ENCODE results near the gene TLR10. TPM values are rescaled to one million over a fixed set of nuclear protein-coding genes. Genes with fewer than 3 reads are reported as not detected.

The TLR10 gene
- total RNA-seq, 4 donors from 2014 or later = under 0.01 to 0.22 TPM; not detected in 2

DNA sequence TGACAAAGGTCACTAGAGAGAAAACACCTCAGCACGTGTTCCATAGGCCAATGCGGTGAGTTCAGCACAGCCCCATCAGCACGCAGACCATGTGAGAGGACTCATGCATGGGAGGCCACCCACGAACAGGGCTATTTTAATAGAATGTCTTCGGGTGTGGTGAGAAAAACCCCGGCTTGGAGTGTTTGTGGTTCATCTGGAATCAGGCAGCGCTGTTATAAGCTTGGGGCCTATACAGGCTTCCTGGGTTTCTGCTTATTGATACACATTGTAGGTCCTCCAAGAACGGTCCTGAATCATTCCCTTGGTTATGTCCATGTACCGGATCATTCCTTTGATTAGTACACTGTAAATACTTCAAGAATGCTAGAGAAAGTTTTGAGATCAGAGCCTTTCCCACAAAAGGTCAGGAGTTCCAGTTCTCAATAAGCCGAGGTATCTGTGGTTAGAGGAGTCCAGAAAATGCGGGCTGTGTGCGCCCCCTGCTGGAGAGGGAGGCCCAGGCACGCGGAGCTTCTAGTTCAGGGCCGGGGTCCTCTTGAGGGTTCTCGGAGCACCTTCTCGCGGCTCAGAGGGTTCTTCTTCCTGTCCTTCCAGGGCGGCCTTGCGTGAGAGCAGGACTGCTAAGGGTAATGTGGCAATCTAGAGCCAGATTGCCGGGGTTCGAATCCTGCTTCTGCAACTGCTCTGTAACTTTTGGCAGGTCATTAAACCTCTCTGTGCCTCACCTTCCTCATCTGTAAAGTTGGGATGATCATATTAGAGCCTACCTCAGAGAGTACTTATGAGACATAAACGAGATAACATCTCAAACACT is 51.8 kb downstream of the TLR10 start:
- 27 to 28% methylated on average over 23 of the region's 23 CpGs for WGBS, 2 donors
- Histone ChIP-seq H3K36me3 (no peaks in the 10 kb centered on the region), H3K9me3 (no peaks in the 10 kb centered on the region), H3K27ac (peak overlapping the region in 2 of 4 donors; percentile 45 to 64), H3K4me3 (no peak overlapping the region), H3K4me1 (peaks cover 0 to 23% (median 11%) of the 10 kb centered on the region in 4 donors), H3K27me3 (no peaks in the 10 kb centered on the region)
- peak; percentile 78 to 92 for DNase-seq (ENCODE audit: low spot score in 2 of 2)
- TF ChIP-seq POLR2A (IDR thresholded peaks at IDR 0.05) (no peak), CTCF (IDR thresholded peaks at IDR 0.05) (peak; percentile 86 to 96 (median 94)), EP300 (IDR thresholded peaks at IDR 0.05) (peak in 1 of 2 donors; percentile 41)

DNA sequence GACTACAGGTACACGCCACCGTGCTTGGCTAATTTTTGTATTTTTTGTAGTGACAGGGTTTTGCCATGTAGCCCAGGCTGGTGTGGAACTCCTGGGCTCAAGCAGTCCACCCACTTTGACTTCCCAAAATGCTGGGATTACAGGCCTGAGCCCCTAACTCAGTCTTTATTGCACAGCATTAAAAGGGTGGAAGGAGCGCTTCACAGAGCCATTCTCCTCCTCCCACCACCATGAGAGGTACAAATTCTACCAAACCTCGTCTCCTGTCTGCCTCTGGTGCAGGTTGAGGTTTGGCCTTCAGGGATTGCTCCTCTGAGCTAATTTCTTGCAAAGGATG is 52.3 kb downstream of the TLR10 start:
- Histone ChIP-seq H3K4me1 (peaks cover 0 to 23% (median 11%) of the 10 kb centered on the region in 4 donors), H3K9me3 (no peaks in the 10 kb centered on the region), H3K4me3 (no peak overlapping the region), H3K36me3 (no peaks in the 10 kb centered on the region), H3K27me3 (no peaks in the 10 kb centered on the region), H3K27ac (peak overlapping the region in 2 of 4 donors; percentile 45 to 64)
- TF ChIP-seq EP300 (IDR thresholded peaks at IDR 0.05) = no peak
- no peak for TF ChIP-seq CTCF (IDR thresholded peaks at IDR 0.05)
- TF ChIP-seq POLR2A (IDR thresholded peaks at IDR 0.05) = no peak
- WGBS, 2 donors = 76 to 86% methylated on average over 4 of the region's 4 CpGs
- DNase-seq (ENCODE audit: low spot score in 2 of 2) = no peak

- H3K36me3 ChIP-seq = no peaks in the 10 kb centered on the region
- DNase-seq (ENCODE audit: low spot score in 2 of 2) = no peak
- no peak overlapping the region for H3K4me3 ChIP-seq
- no peaks in the 10 kb centered on the region for H3K9me3 ChIP-seq
- 48 to 53% methylated on average over 4 of the region's 4 CpGs for WGBS, 2 donors
- peak overlapping the region in 1 of 4 donors; percentile 49 for H3K27ac ChIP-seq
- H3K27me3 ChIP-seq = no peaks in the 10 kb centered on the region
- TF ChIP-seq EP300 (IDR thresholded peaks at IDR 0.05) = no peak
- TF ChIP-seq POLR2A (IDR thresholded peaks at IDR 0.05) = no peak
- no peak for TF ChIP-seq CTCF (IDR thresholded peaks at IDR 0.05)
- H3K4me1 ChIP-seq = peaks cover 0 to 23% (median 11%) of the 10 kb centered on the region in 4 donors
Measured at GRCh38 chr4:38728631-38729141, 54.1 kb downstream of the TLR10 start.

GRCh38 chr4:38724475-38724808 is 58.3 kb downstream of the TLR10 start:
- Histone ChIP-seq H3K4me3 (no peak overlapping the region), H3K9me3 (no peaks in the 10 kb centered on the region), H3K36me3 (peaks cover 0 to 2% (median 0%) of the 10 kb centered on the region in 3 donors), H3K27ac (no peak overlapping the region), H3K27me3 (no peaks in the 10 kb centered on the region), H3K4me1 (peaks cover 0 to 11% (median 2%) of the 10 kb centered on the region in 4 donors)
- TF ChIP-seq POLR2A (IDR thresholded peaks at IDR 0.05) = no peak
- no peak for TF ChIP-seq EP300 (IDR thresholded peaks at IDR 0.05)
- TF ChIP-seq CTCF (IDR thresholded peaks at IDR 0.05) = no peak
- 91 to 95% methylated on average over 3 of the region's 3 CpGs for WGBS, 2 donors
- no peak for DNase-seq (ENCODE audit: low spot score in 2 of 2)

GRCh38 chr4:38723726-38724474 is 58.9 kb downstream of the TLR10 start:
- no peak for DNase-seq (ENCODE audit: low spot score in 2 of 2)
- Histone ChIP-seq H3K9me3 (no peaks in the 10 kb centered on the region), H3K27me3 (no peaks in the 10 kb centered on the region), H3K36me3 (peaks cover 0 to 2% (median 0%) of the 10 kb centered on the region in 3 donors), H3K4me3 (no peak overlapping the region), H3K4me1 (peaks cover 0 to 8% (median 2%) of the 10 kb centered on the region in 4 donors), H3K27ac (no peak overlapping the region)
- TF ChIP-seq CTCF (IDR thresholded peaks at IDR 0.05) (no peak), EP300 (IDR thresholded peaks at IDR 0.05) (no peak)
- WGBS, 2 donors = 67 to 73% methylated on average over 7 of the region's 7 CpGs

All from tibial nerve (tissue), 4 donors.